ENCODE data around the gene MRPS25.

DNA sequence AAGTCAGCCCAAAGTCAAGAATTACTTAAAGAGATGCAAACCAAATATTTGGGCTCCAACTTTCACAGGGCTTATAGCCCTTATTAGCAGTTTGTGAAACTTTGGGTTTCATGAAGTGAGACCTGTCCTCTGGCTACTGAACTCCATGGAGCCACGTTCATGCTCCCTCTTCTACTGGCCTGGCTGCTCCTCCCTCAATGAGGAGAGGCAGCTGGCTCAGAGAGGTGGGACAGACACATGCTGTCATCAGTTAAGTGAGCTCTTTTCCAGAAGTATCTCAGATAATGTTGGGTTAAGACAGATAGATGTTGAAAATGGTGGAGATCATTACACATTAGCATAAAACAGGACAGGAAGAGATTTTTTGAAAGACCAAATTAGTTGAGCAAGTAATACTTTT, 19.4 kb downstream of the MRPS25 start:
- TF ChIP-seq, protein P1, sequence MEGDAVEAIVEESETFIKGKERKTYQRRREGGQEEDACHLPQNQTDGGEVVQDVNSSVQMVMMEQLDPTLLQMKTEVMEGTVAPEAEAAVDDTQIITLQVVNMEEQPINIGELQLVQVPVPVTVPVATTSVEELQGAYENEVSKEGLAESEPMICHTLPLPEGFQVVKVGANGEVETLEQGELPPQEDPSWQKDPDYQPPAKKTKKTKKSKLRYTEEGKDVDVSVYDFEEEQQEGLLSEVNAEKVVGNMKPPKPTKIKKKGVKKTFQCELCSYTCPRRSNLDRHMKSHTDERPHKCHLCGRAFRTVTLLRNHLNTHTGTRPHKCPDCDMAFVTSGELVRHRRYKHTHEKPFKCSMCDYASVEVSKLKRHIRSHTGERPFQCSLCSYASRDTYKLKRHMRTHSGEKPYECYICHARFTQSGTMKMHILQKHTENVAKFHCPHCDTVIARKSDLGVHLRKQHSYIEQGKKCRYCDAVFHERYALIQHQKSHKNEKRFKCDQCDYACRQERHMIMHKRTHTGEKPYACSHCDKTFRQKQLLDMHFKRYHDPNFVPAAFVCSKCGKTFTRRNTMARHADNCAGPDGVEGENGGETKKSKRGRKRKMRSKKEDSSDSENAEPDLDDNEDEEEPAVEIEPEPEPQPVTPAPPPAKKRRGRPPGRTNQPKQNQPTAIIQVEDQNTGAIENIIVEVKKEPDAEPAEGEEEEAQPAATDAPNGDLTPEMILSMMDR (IDR thresholded peaks at IDR 0.05): no peak
- no peak for TF ChIP-seq POLR2AphosphoS5 (IDR thresholded peaks at IDR 0.05; ENCODE audit: insufficient read depth in 1 of 2, low read depth in 1 of 2)

Measured in vagina (tissue), 2 donors.